Head of caudate nucleus (tissue), 42 donors: ENCODE data around the gene FLRT3.

Source experiments
- DNase-seq, 42 donors: peaks; one replicate each; pipeline versions ENCODE4 v3.0.0 to v3.0.0-alpha.2; 2020 to 2021; ENCODE audit warnings: mixed read lengths in 7 of 42
- intact Hi-C: fragments of 100-400 bp; cut with DNase I; formaldehyde crosslinking; loops from one replicate; pipeline ENCODE4 v1.15.0; 2022

Gene FLRT3

GRCh38 chr20:14333721-14334120 lies 3.7 kb downstream of the FLRT3 start:
- no peak for DNase-seq

GRCh38 chr20:14332866-14333265 lies 4.5 kb downstream of the FLRT3 start:
- no peak for DNase-seq
- intact Hi-C loops: loop anchor here (10.0 kb wide), 1 partner anchor 1422 kb away; no protein-coding TSS in a partner anchor

More at GRCh38 chr20:14333721-14334120, 3.7 kb downstream of the FLRT3 start:
- intact Hi-C loops: loop anchor here (10.0 kb wide), 1 partner anchor 1421 kb away; no protein-coding TSS in a partner anchor

- intact Hi-C loops: loop anchor here (10.0 kb wide), 1 partner anchor 1423 kb away; no protein-coding TSS in a partner anchor
- peak in 2 of 42 donors; percentile 9 to 28 for DNase-seq
Measured at GRCh38 chr20:14331646-14332045, 5.8 kb downstream of the FLRT3 start.

- intact Hi-C loops: no loop called here
- DNase-seq: no peak
Measured at GRCh38 chr20:14319704-14320103, 17.7 kb downstream of the FLRT3 start.

- intact Hi-C loops: no loop called here
- no peak for DNase-seq
Measured at GRCh38 chr20:14313341-14314020, 23.9 kb downstream of the FLRT3 start.

- intact Hi-C loops: no loop called here
- no peak for DNase-seq
Measured at GRCh38 chr20:14312001-14312400, 25.4 kb downstream of the FLRT3 start.

- no peak for DNase-seq
- intact Hi-C loops: no loop called here
Measured at GRCh38 chr20:14310977-14311627, 26.3 kb downstream of the FLRT3 start.

- intact Hi-C loops: no loop called here
Measured at GRCh38 chr20:14307956-14308355, 29.5 kb downstream of the FLRT3 start.

GRCh38 chr20:14304472-14304871 lies 32.9 kb downstream of the FLRT3 start:
- no peak for DNase-seq
- intact Hi-C loops: no loop called here

More at GRCh38 chr20:14307956-14308355, 29.5 kb downstream of the FLRT3 start:
- DNase-seq: no peak

GRCh38 chr20:14303651-14304050 lies 33.8 kb downstream of the FLRT3 start:
- intact Hi-C loops: no loop called here
- DNase-seq: no peak

GRCh38 chr20:14303106-14303505 lies 34.3 kb downstream of the FLRT3 start:
- intact Hi-C loops: no loop called here
- DNase-seq: no peak

- intact Hi-C loops: no loop called here
- peak in 9 of 42 donors; percentile 9 to 53 (median 22) for DNase-seq
Measured at GRCh38 chr20:14299831-14300230, 37.6 kb downstream of the FLRT3 start.

GRCh38 chr20:14295770-14296309 lies 41.6 kb downstream of the FLRT3 start:
- DNase-seq: no peak
- intact Hi-C loops: no loop called here

- intact Hi-C loops: no loop called here
- DNase-seq: no peak
Measured at GRCh38 chr20:14295238-14295637, 42.2 kb downstream of the FLRT3 start.

GRCh38 chr20:14291502-14291901 lies 45.9 kb downstream of the FLRT3 start:
- intact Hi-C loops: no loop called here
- no peak for DNase-seq

- DNase-seq: peak in 2 of 42 donors; percentile 2 to 43
- intact Hi-C loops: no loop called here
Measured at GRCh38 chr20:14288341-14289330, 48.8 kb downstream of the FLRT3 start.

- intact Hi-C loops: no loop called here
- DNase-seq: peak in 4 of 42 donors; percentile 7 to 46 (median 20)
Measured at GRCh38 chr20:14284443-14284842, 53.0 kb downstream of the FLRT3 start.

GRCh38 chr20:14282140-14282539 lies 55.3 kb downstream of the FLRT3 start:
- DNase-seq: no peak
- intact Hi-C loops: no loop called here
